H1 (cell line): Measurements from ENCODE around the gene METAP1D. TPM values are rescaled to one million over a fixed set of nuclear protein-coding genes. Genes with fewer than 3 reads are reported as not detected.

ENCODE experiments used
- CTCF ChIA-PET: fragments of 300-600 bp; sonication (Branson Sonifier 250); formaldehyde crosslinking; loops from one replicate; lab custom pipeline; 2021; ENCODE audit not compliant: partially characterized antibody; lab: Charles Lee
- POLR2A ChIA-PET: fragments of 300-600 bp; sonication (Branson Sonifier 250); formaldehyde crosslinking; loops from one replicate; lab custom pipeline; 2021; ENCODE audit warnings: inconsistent platforms; ENCODE audit not compliant: partially characterized antibody; lab: Charles Lee
- DNase-seq, 2 experiments: peaks; one replicate each; pipeline versions ENCODE4 v3.0.0 to v3.0.0-alpha.2; 2010 to 2022; ENCODE audit warnings: low spot score in 2 of 2, low read depth in 1 of 2, mixed read lengths in 1 of 2
- FAIRE-seq: peaks from 2 replicates; lab custom pipeline; 2011; peaks lifted over from hg19 to GRCh38; lab: Jason Lieb, UNC
- H2AFZ ChIP-seq: 2 replicates; pipeline ENCODE4 v1.8.1; 2012; ENCODE audit warnings: low read length, inconsistent platforms
- H2AK5ac ChIP-seq: 2 replicates; pipeline ENCODE4 v1.6.1; 2013; ENCODE audit warnings: low read depth, low read length
- H2BK120ac ChIP-seq: replicated peaks from 2 replicates; pipeline ENCODE3; 2013; ENCODE audit warnings: low read depth, low read length, inconsistent platforms
- H2BK12ac ChIP-seq: 2 replicates; pipeline ENCODE4 v1.6.1; 2013; ENCODE audit warnings: low read depth, low read length
- H2BK15ac ChIP-seq: 2 replicates; pipeline ENCODE4 v1.6.1; 2013; ENCODE audit warnings: low read length
- H2BK20ac ChIP-seq: 2 replicates; pipeline ENCODE4 v1.6.1; 2013; ENCODE audit warnings: low read length
- H2BK5ac ChIP-seq: 2 replicates; pipeline ENCODE4 v1.6.1; 2013; ENCODE audit warnings: low read depth, low read length
- H3K14ac ChIP-seq: 2 replicates; pipeline ENCODE4 v1.6.1; 2013; ENCODE audit warnings: inconsistent platforms; ENCODE audit not compliant: insufficient read length
- H3K18ac ChIP-seq: 2 replicates; pipeline ENCODE4 v1.6.1; 2013; ENCODE audit warnings: low read length; ENCODE audit errors: extremely low read depth
- H3K23ac ChIP-seq: 2 replicates; pipeline ENCODE4 v1.6.1; 2013; ENCODE audit warnings: inconsistent platforms; ENCODE audit not compliant: insufficient read length
- H3K23me2 ChIP-seq: 2 replicates; pipeline ENCODE4 v1.6.1; 2013; ENCODE audit warnings: low read depth, low read length
- H3K27ac ChIP-seq: 2 replicates; pipeline ENCODE4 v1.6.1; 2011; ENCODE audit warnings: low read depth, low read length, inconsistent platforms
- H3K27me3 ChIP-seq, 4 experiments: replicated peaks in 1 of 4; 1 replicate in 1 of 4; 2 replicates in 3 of 4; pipeline versions ENCODE4 v1.6.1 to v1.8.1; 2011 to 2013; ENCODE audit warnings: low read length in 3 of 4, mild to moderate bottlenecking in 3 of 4, inconsistent platforms in 2 of 4, mixed read lengths in 2 of 4, moderate library complexity in 1 of 4; ENCODE audit not compliant: control insufficient read depth in 3 of 4, insufficient read depth in 3 of 4; ENCODE audit errors: extremely low read depth in 1 of 4
- H3K36me3 ChIP-seq, 4 experiments: 2 replicates each; pipeline versions ENCODE4 v1.6.1 to v1.8.1; 2011 to 2013; ENCODE audit warnings: mild to moderate bottlenecking in 4 of 4, low read length in 3 of 4, moderate library complexity in 2 of 4, control low read depth in 1 of 4, inconsistent platforms in 1 of 4; ENCODE audit not compliant: insufficient read depth in 4 of 4, control insufficient read depth in 2 of 4
- H3K4ac ChIP-seq: replicated peaks from 2 replicates; pipeline ENCODE3; 2013; ENCODE audit warnings: low read length, low read depth, mixed read lengths, inconsistent platforms; ENCODE audit not compliant: insufficient read length
- H3K4me1 ChIP-seq, 4 experiments: replicated peaks in 1 of 4; 1 replicate in 1 of 4; 2 replicates in 3 of 4; pipeline versions ENCODE4 v1.6.1 to v1.8.1; 2011 to 2013; ENCODE audit warnings: low read length in 3 of 4, inconsistent platforms in 2 of 4, mixed read lengths in 1 of 4; ENCODE audit not compliant: insufficient read depth in 4 of 4, control insufficient read depth in 3 of 4
- H3K4me2 ChIP-seq, 2 experiments: 2 replicates each; pipeline versions ENCODE4 v1.6.1 to v1.8.1; 2011 to 2013; ENCODE audit warnings: low read depth in 2 of 2, low read length in 2 of 2, control low read depth in 1 of 2, inconsistent platforms in 1 of 2, mild to moderate bottlenecking in 1 of 2; ENCODE audit not compliant: insufficient read depth in 1 of 2
- H3K4me3 ChIP-seq, 4 experiments: fragments of 200-600, 300-600 bp in 1 of 4; sonication (generic), shearing (Covaris generic), sonication (Bioruptor Twin) in 1 of 4; 2 replicates each; pipeline versions ENCODE4 v1.5.1 to v1.8.1; 2011 to 2016; ENCODE audit warnings: low read length in 4 of 4, low read depth in 3 of 4, control low read depth in 2 of 4, inconsistent platforms in 2 of 4, mild to moderate bottlenecking in 2 of 4, mixed read lengths in 1 of 4, moderate library complexity in 1 of 4; ENCODE audit not compliant: insufficient read depth in 2 of 4; ENCODE audit errors: extremely low read depth in 1 of 4
- H3K56ac ChIP-seq: replicated peaks from 2 replicates; pipeline ENCODE3; 2013; ENCODE audit warnings: low read depth, mild to moderate bottlenecking, mixed read lengths, low read length, inconsistent platforms; ENCODE audit not compliant: insufficient read length
- H3K79me1 ChIP-seq: 2 replicates; pipeline ENCODE4 v1.6.1; 2013; ENCODE audit warnings: low read depth, low read length, control low read depth
- H3K79me2 ChIP-seq, 2 experiments: 2 replicates each; pipeline versions ENCODE4 v1.6.1 to v1.8.1; 2012 to 2013; ENCODE audit warnings: low read length in 2 of 2, mild to moderate bottlenecking in 2 of 2, inconsistent platforms in 1 of 2; ENCODE audit not compliant: insufficient read depth in 2 of 2, control insufficient read depth in 1 of 2
- H3K9ac ChIP-seq, 4 experiments: replicated peaks in 1 of 4; 1 replicate in 1 of 4; 2 replicates in 3 of 4; pipeline versions ENCODE4 v1.6.1 to v1.8.1; 2011 to 2013; ENCODE audit warnings: low read depth in 3 of 4, low read length in 3 of 4, control low read depth in 2 of 4, mild to moderate bottlenecking in 2 of 4, moderate library complexity in 2 of 4, inconsistent platforms in 1 of 4; ENCODE audit errors: extremely low read depth in 1 of 4
- H3K9me3 ChIP-seq, 2 experiments: 2 replicates each; pipeline versions ENCODE4 v1.6.1 to v1.8.1; 2012 to 2013; ENCODE audit warnings: mild to moderate bottlenecking in 2 of 2, moderate library complexity in 2 of 2, control low read depth in 1 of 2, inconsistent platforms in 1 of 2, low read depth in 1 of 2, low read length in 1 of 2, mixed read lengths in 1 of 2; ENCODE audit not compliant: insufficient read depth in 2 of 2
- H4K20me1 ChIP-seq, 2 experiments: replicated peaks in 1 of 2; 2 replicates each; pipeline versions ENCODE3 to v1.8.1; 2011 to 2013; ENCODE audit warnings: inconsistent platforms in 2 of 2, low read length in 2 of 2, mild to moderate bottlenecking in 1 of 2; ENCODE audit not compliant: insufficient read depth in 2 of 2, control insufficient read depth in 1 of 2
- H4K5ac ChIP-seq: 2 replicates; pipeline ENCODE4 v1.6.1; 2013; ENCODE audit warnings: low read length, low read depth, mixed read lengths, inconsistent platforms; ENCODE audit not compliant: insufficient read length
- H4K8ac ChIP-seq: 2 replicates; pipeline ENCODE4 v1.8.0; 2013; ENCODE audit warnings: mild to moderate bottlenecking, moderate library complexity, low read length, inconsistent platforms; ENCODE audit not compliant: insufficient read depth; ENCODE audit errors: extremely low read depth
- H4K91ac ChIP-seq: replicated peaks from 2 replicates; pipeline ENCODE3; 2013; ENCODE audit warnings: low read length, mixed read lengths, inconsistent platforms; ENCODE audit not compliant: insufficient read length
- MAX ChIP-seq: IDR thresholded peaks from 2 replicates; pipeline ENCODE4 v1.6.1; 2012; ENCODE audit warnings: inconsistent platforms
- RFX5 ChIP-seq: IDR thresholded peaks from 2 replicates; pipeline ENCODE4 v1.6.1; 2011; ENCODE audit warnings: low read depth, low read length, improper control_type of control experiment, borderline replicate concordance
- SAP30 ChIP-seq: fragments of 300-600 bp; sonication (generic); IDR thresholded peaks from 2 replicates; pipeline ENCODE4 v1.7.1; 2012; ENCODE audit warnings: low read length, moderate library complexity, mild to moderate bottlenecking, inconsistent platforms; ENCODE audit not compliant: insufficient read depth, insufficient replicate concordance
- SP2 ChIP-seq: IDR thresholded peaks from 2 replicates; pipeline ENCODE4 v1.6.1; 2012; ENCODE audit warnings: mild to moderate bottlenecking, low read length, inconsistent platforms
- TAF1 ChIP-seq: IDR thresholded peaks from 2 replicates; pipeline ENCODE4 v1.6.1; 2011; ENCODE audit warnings: mild to moderate bottlenecking, low read depth, low read length
- TCF12 ChIP-seq: IDR thresholded peaks from 2 replicates; pipeline ENCODE4 v1.6.1; 2011; ENCODE audit warnings: low read depth, mild to moderate bottlenecking, low read length
- WGBS, 2 experiments: shearing (Covaris generic) in 1 of 2; methylation state at CpG; one replicate each; pipeline versions ENCODE4 v1.1.6 to v1.1.7; 2013 to 2015; ENCODE audit warnings: low lambda C conversion rate in 2 of 2, mixed read lengths in 2 of 2, inconsistent platforms in 1 of 2, low coverage in 1 of 2, missing lambda C conversion rate in 1 of 2; ENCODE audit not compliant: insufficient replicate concordance in 2 of 2, insufficient coverage in 1 of 2, insufficient read length in 1 of 2; ENCODE audit errors: extremely low coverage in 1 of 2, missing lambda C conversion rate in 1 of 2; 5-methylcytosine and 5-hydroxymethylcytosine counted together
- polyA plus RNA-seq, 7 experiments: library from polyadenylated mRNA; depleted of rRNA in 3 of 7; stranded (reverse) in 5 of 7; unstranded in 2 of 7; fragments of >200 nt in 5 of 7; fragments of 200-250 nt in 2 of 7; gene quantifications; 1 replicate in 5 of 7; 2 replicates in 1 of 7; 4 replicates in 1 of 7; pipeline versions ENCODE4 v1.2.1 to v1.2.3, GENCODE V29; 2011 to 2013; ENCODE audit warnings: missing spikeins in 2 of 7, mixed read lengths in 2 of 7
- total RNA-seq: library from RNA; stranded (reverse); fragmentation: NEBNext Ultra II Directional; extraction: Animal tissue kit (Norgen Biotek cat#: 25700); gene quantifications from 2 replicates; pipeline ENCODE4 v1.2.1, GENCODE V29; 2021

METAP1D gene
- total and polyA plus RNA-seq, 2 of the 8 experiments (the other 6 are each of a cell fraction or from before 2014, with no cell fraction given), result 3.9 to 6.2 TPM

GRCh38 chr2:172050479-172051125 is 50.8 kb downstream of the METAP1D start:
- no peak overlapping the region for H3K27ac ChIP-seq
- no peaks in the 10 kb centered on the region for H3K79me2 ChIP-seq
- no peak overlapping the region for H2BK20ac ChIP-seq
- no peaks in the 10 kb centered on the region for H4K20me1 ChIP-seq
- H3K4me1 ChIP-seq, result no peaks in the 10 kb centered on the region; a peak in 2 of 7 replicates
- no peak overlapping the region for H4K8ac ChIP-seq
- H4K5ac ChIP-seq, result no peak overlapping the region
- no peak overlapping the region for H3K23ac ChIP-seq
- H3K4me2 ChIP-seq, result no peak overlapping the region
- H3K4me3 ChIP-seq, result no peak overlapping the region
- no peaks in the 10 kb centered on the region for H3K27me3 ChIP-seq
- no peak overlapping the region for H2BK120ac ChIP-seq
- no peak overlapping the region for H3K14ac ChIP-seq
- no peak overlapping the region for H3K18ac ChIP-seq
- H4K91ac ChIP-seq, result no peak overlapping the region
- H3K56ac ChIP-seq, result no peak overlapping the region
- no peak overlapping the region for H2BK5ac ChIP-seq
- no peaks in the 10 kb centered on the region for H3K23me2 ChIP-seq
- H3K79me1 ChIP-seq, result no peaks in the 10 kb centered on the region
- DNase-seq, result no peak
- no peak overlapping the region for H2AFZ ChIP-seq
- H3K9ac ChIP-seq, result no peak overlapping the region
- ChIA-PET POLR2A (no interaction called here), CTCF (interaction anchor here (1.2 kb wide), 1 partner anchor 62 kb away, joined by 4 read pairs; no protein-coding TSS in a partner anchor)
- no peak overlapping the region for H2AK5ac ChIP-seq
- H2BK12ac ChIP-seq, result no peak overlapping the region
- H2BK15ac ChIP-seq, result no peak overlapping the region
- no peaks in the 10 kb centered on the region for H3K36me3 ChIP-seq
- FAIRE-seq, result no peak
- 96% methylated on average over 1 of the region's 1 CpG; no CpG with 5 or more reads in 1 of the 2 experiments for WGBS, 2 experiments
- no peak overlapping the region for H3K4ac ChIP-seq
- no peaks in the 10 kb centered on the region for H3K9me3 ChIP-seq
- TF ChIP-seq TAF1 (no peak), RFX5 (no peak), SP2 (no peak), TCF12 (no peak), MAX (no peak), SAP30 (no peak)
- TF ChIP-seq, all 59 proteins: peak for 0
